HEK293 (cell line): Measurements from ENCODE around the gene HDAC7.
"Not testable (repeated sequence)": the region's sequence is repeated elsewhere in the genome, so short reads cannot be mapped to it uniquely, and the experiment has no call there.

Source experiments
- CTCF ChIA-PET: fragments of 350-600 bp; formaldehyde crosslinking; extraction: SDS; loops from one replicate; lab custom pipeline; 2021; ENCODE audit warnings: antibody characterized with exemption; lab: Yijun Ruan, JAX
- POLR2A ChIA-PET: fragments of 300-600 bp; formaldehyde crosslinking; extraction: SDS; loops from one replicate; lab custom pipeline; 2020; ENCODE audit warnings: antibody characterized with exemption, inconsistent platforms; lab: Yijun Ruan, JAX
- H3K27ac ChIP-seq: fragments of 200-500 bp; sonication (Bioruptor generic); 2 replicates; pipeline ENCODE4 v1.5.1; 2014; ENCODE audit warnings: low read depth, low read length, control low read depth, inconsistent platforms; ENCODE audit errors: extremely low read depth
- H3K36me3 ChIP-seq, 2 experiments: fragments of 200-500 bp in 1 of 2; sonication (Bioruptor generic) in 1 of 2; 1 replicate in 1 of 2; 2 replicates in 1 of 2; pipeline ENCODE4 v1.5.1; 2014 to 2017; ENCODE audit warnings: inconsistent platforms in 2 of 2, low read length in 2 of 2; ENCODE audit not compliant: control insufficient read depth in 2 of 2, insufficient read depth in 1 of 2
- H3K4me1 ChIP-seq: fragments of 200-500 bp; sonication (Bioruptor generic); 2 replicates; pipeline ENCODE4 v1.5.1; 2014; ENCODE audit warnings: mild to moderate bottlenecking, low read length, inconsistent platforms; ENCODE audit not compliant: control insufficient read depth, insufficient read depth
- H3K4me3 ChIP-seq: 2 replicates; pipeline ENCODE4 v1.5.1; 2011; ENCODE audit warnings: low read depth, mild to moderate bottlenecking, control low read depth, low read length, moderate library complexity
- H3K9me3 ChIP-seq: fragments of 200-500 bp; sonication (Bioruptor generic); 2 replicates; pipeline ENCODE4 v1.5.1; 2014; ENCODE audit warnings: low read depth, low read length, inconsistent platforms; ENCODE audit not compliant: control insufficient read depth, insufficient read depth
- HIC1 ChIP-seq: fragments of 450-650 bp; formaldehyde crosslinking; IDR thresholded peaks from 2 replicates; pipeline ENCODE4 v1.5.1; 2016; ENCODE audit warnings: missing biosample characterization, missing genetic modification characterization
- PRDM1 ChIP-seq: fragments of 450-650 bp; formaldehyde crosslinking; IDR thresholded peaks from 2 replicates; pipeline ENCODE4; 2016; ENCODE audit warnings: missing biosample characterization, missing genetic modification characterization
- SALL2 ChIP-seq: fragments of 450-650 bp; formaldehyde crosslinking; IDR thresholded peaks from 2 replicates; pipeline ENCODE4 v1.5.0; 2017; ENCODE audit warnings: missing biosample characterization, mild to moderate bottlenecking, missing genetic modification characterization, borderline replicate concordance
- SP2 ChIP-seq: fragments of 450-650 bp; formaldehyde crosslinking; IDR thresholded peaks from 2 replicates; pipeline ENCODE4 v1.5.1; 2016; ENCODE audit warnings: missing biosample characterization, missing genetic modification characterization
- SP7 ChIP-seq: fragments of 450-650 bp; formaldehyde crosslinking; IDR thresholded peaks from 2 replicates; pipeline ENCODE4 v1.5.1; 2016; ENCODE audit warnings: missing biosample characterization, missing genetic modification characterization
- ZBTB8A ChIP-seq: fragments of 450-650 bp; formaldehyde crosslinking; IDR thresholded peaks from 2 replicates; pipeline ENCODE4 v1.5.1; 2016; ENCODE audit warnings: missing biosample characterization, missing genetic modification characterization
- ZFP3 ChIP-seq: fragments of 450-650 bp; formaldehyde crosslinking; IDR thresholded peaks from 2 replicates; pipeline ENCODE4 v1.5.1; 2016; ENCODE audit warnings: low read depth, missing biosample characterization, missing genetic modification characterization
- ZNF140 ChIP-seq: fragments of 450-650 bp; formaldehyde crosslinking; IDR thresholded peaks from 2 replicates; pipeline ENCODE4 v1.5.1; 2016; ENCODE audit warnings: missing biosample characterization, missing genetic modification characterization
- ZNF223 ChIP-seq: fragments of 450-650 bp; formaldehyde crosslinking; IDR thresholded peaks from 2 replicates; pipeline ENCODE4 v1.5.1; 2016; ENCODE audit warnings: missing biosample characterization, missing genetic modification characterization
- ZNF311 ChIP-seq: fragments of 450-650 bp; formaldehyde crosslinking; IDR thresholded peaks from 2 replicates; pipeline ENCODE4 v1.5.1; 2017; ENCODE audit warnings: missing biosample characterization, missing genetic modification characterization, borderline replicate concordance
- ZNF391 ChIP-seq: fragments of 450-650 bp; formaldehyde crosslinking; IDR thresholded peaks from 2 replicates; pipeline ENCODE4 v1.5.1; 2016; ENCODE audit warnings: low read depth, missing biosample characterization, missing genetic modification characterization, borderline replicate concordance
- ZNF48 ChIP-seq: fragments of 450-650 bp; formaldehyde crosslinking; IDR thresholded peaks from 2 replicates; pipeline ENCODE4 v1.5.1; 2016; ENCODE audit warnings: missing biosample characterization, missing genetic modification characterization
- ZNF580 ChIP-seq: fragments of 450-650 bp; formaldehyde crosslinking; IDR thresholded peaks from 2 replicates; pipeline ENCODE4 v1.5.1; 2016; ENCODE audit warnings: missing biosample characterization, missing genetic modification characterization
- ZNF585B ChIP-seq: fragments of 450-650 bp; formaldehyde crosslinking; IDR thresholded peaks from 2 replicates; pipeline ENCODE4 v1.5.1; 2016; ENCODE audit warnings: missing biosample characterization, missing genetic modification characterization
- ZNF704 ChIP-seq: fragments of 450-650 bp; formaldehyde crosslinking; IDR thresholded peaks from 2 replicates; pipeline ENCODE4 v1.5.1; 2016; ENCODE audit warnings: missing biosample characterization, missing genetic modification characterization
- ZNF777 ChIP-seq: fragments of 450-650 bp; formaldehyde crosslinking; IDR thresholded peaks from 2 replicates; pipeline ENCODE4 v1.5.1; 2017; ENCODE audit warnings: missing biosample characterization, missing genetic modification characterization, borderline replicate concordance
- ZNF843 ChIP-seq: fragments of 450-650 bp; formaldehyde crosslinking; IDR thresholded peaks from 2 replicates; pipeline ENCODE4 v1.5.1; 2016; ENCODE audit warnings: missing biosample characterization, missing genetic modification characterization
- ZSCAN18 ChIP-seq: fragments of 450-650 bp; formaldehyde crosslinking; IDR thresholded peaks from 2 replicates; pipeline ENCODE4 v1.5.1; 2016; ENCODE audit warnings: missing biosample characterization, missing genetic modification characterization
- ZSCAN23 ChIP-seq: fragments of 450-650 bp; formaldehyde crosslinking; IDR thresholded peaks from 2 replicates; pipeline ENCODE4 v1.5.1; 2016; ENCODE audit warnings: missing biosample characterization, missing genetic modification characterization
- ZSCAN4 ChIP-seq: fragments of 450-650 bp; formaldehyde crosslinking; IDR thresholded peaks from 2 replicates; pipeline ENCODE4 v1.5.1; 2017; ENCODE audit warnings: missing biosample characterization, missing genetic modification characterization

HDAC7 gene

GRCh38 chr12:47815447-47815846 is 4.3 kb downstream of the HDAC7 start:
- TF ChIP-seq ZNF223: 0 out of 2 replicates have a peak, but pooled peaks have one; percentile 27
- POLR2A ChIA-PET, H3K36me3 ChIP-seq, H3K27ac ChIP-seq, H3K9me3 ChIP-seq, H3K4me3 ChIP-seq: not testable (repeated sequence)
- peaks cover 18% of the 10 kb centered on the region for H3K4me1 ChIP-seq
- CTCF ChIA-PET: interaction anchor here (0.7 kb wide), 2 partner anchors 32 to 73 kb away, joined by 3 to 4 read pairs; no protein-coding TSS in a partner anchor

- POLR2A ChIA-PET: no interaction called here
- Histone ChIP-seq H3K36me3 (peaks cover 0 to 7% of the 10 kb centered on the region in 2 experiments; a peak in 1 of 3 replicates), H3K9me3 (no peaks in the 10 kb centered on the region), H3K27ac (no peak overlapping the region), H3K4me3 (no peak overlapping the region)
- TF ChIP-seq ZNF48 (tag by site-specific recombination): no peak
- no peak for TF ChIP-seq ZNF580 (tag by site-specific recombination)
- peak; percentile 32; the same call in 1 of the 2 replicates for TF ChIP-seq ZNF140 (tag by site-specific recombination)
- TF ChIP-seq, all 188 proteins: peak for 1
- CTCF ChIA-PET: interaction anchor here (0.6 to 5.3 kb wide), 6 partner anchors 10 to 72 kb away, joined by 3 to 71 read pairs (median 4); no protein-coding TSS in a partner anchor
- H3K4me1 ChIP-seq: peaks cover 18% of the 10 kb centered on the region
These were observed 5.0 kb downstream of the HDAC7 start for GRCh38 chr12:47814539-47815170.

- Histone ChIP-seq H3K4me1 (peaks cover 22% of the 10 kb centered on the region), H3K9me3 (no peaks in the 10 kb centered on the region), H3K27ac (peak overlapping the region; percentile 66), H3K4me3 (peak overlapping the region; percentile 27), H3K36me3 (peaks cover 0 to 7% of the 10 kb centered on the region in 2 experiments; a peak in 1 of 3 replicates)
- ChIA-PET POLR2A (interaction anchor here (0.6 to 1.9 kb wide), 7 partner anchors 12 to 976 kb away, joined by 3 to 15 read pairs (median 4); no protein-coding TSS in a partner anchor), CTCF (interaction anchor here (0.7 to 5.3 kb wide), 10 partner anchors 8 to 98 kb away, joined by 3 to 71 read pairs (median 4); no protein-coding TSS in a partner anchor)
- TF ChIP-seq ZNF704 (no peak), HIC1 (tag by site-specific recombination) (no peak), ZSCAN4 (tag by site-specific recombination) (no peak), ZNF843 (tag by site-specific recombination) (no peak), ZSCAN23 (tag by site-specific recombination) (no peak), ZNF391 (tag by site-specific recombination) (no peak), ZNF311 (tag by site-specific recombination) (no peak), PRDM1 (tag by site-specific recombination) (no peak), SP2 (tag by site-specific recombination) (peak; percentile 27; the same call in 1 of the 2 replicates), SALL2 (tag by site-specific recombination) (no peak), ZNF580 (tag by site-specific recombination) (no peak), ZBTB8A (tag by site-specific recombination) (no peak), SP7 (no peak), ZSCAN18 (no peak), ZFP3 (tag by site-specific recombination) (no peak), ZNF777 (tag by site-specific recombination) (no peak), ZNF585B (tag by site-specific recombination) (no peak)
These were observed 6.0 kb downstream of the HDAC7 start for GRCh38 chr12:47813511-47814196.
